Measurements from ENCODE around the gene NMT2.

GRCh38 chr10:15131330-15131729 lies 37.2 kb downstream of the NMT2 start:
- TF ChIP-seq, protein P1, sequence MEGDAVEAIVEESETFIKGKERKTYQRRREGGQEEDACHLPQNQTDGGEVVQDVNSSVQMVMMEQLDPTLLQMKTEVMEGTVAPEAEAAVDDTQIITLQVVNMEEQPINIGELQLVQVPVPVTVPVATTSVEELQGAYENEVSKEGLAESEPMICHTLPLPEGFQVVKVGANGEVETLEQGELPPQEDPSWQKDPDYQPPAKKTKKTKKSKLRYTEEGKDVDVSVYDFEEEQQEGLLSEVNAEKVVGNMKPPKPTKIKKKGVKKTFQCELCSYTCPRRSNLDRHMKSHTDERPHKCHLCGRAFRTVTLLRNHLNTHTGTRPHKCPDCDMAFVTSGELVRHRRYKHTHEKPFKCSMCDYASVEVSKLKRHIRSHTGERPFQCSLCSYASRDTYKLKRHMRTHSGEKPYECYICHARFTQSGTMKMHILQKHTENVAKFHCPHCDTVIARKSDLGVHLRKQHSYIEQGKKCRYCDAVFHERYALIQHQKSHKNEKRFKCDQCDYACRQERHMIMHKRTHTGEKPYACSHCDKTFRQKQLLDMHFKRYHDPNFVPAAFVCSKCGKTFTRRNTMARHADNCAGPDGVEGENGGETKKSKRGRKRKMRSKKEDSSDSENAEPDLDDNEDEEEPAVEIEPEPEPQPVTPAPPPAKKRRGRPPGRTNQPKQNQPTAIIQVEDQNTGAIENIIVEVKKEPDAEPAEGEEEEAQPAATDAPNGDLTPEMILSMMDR (conservative IDR thresholded peaks at IDR 0.05): no peak
- TF ChIP-seq ZFX (IDR thresholded peaks at IDR 0.05): no peak
